HepG2 (cell line): ENCODE results near the gene BRK1. TPM values are rescaled to one million over a fixed set of nuclear protein-coding genes. Genes with fewer than 3 reads are reported as not detected.

Experiments used
- ARID2 ChIP-seq: sonication (generic); formaldehyde crosslinking; IDR thresholded peaks from 2 replicates; pipeline ENCODE4 v1.8.1; 2022; ENCODE audit warnings: mild to moderate bottlenecking, missing genetic modification reagents, borderline replicate concordance
- BCLAF1 ChIP-seq: fragments of 450-650 bp; IDR thresholded peaks from 2 replicates; pipeline ENCODE4 v1.6.1; 2017; ENCODE audit warnings: mild to moderate bottlenecking
- FOXM1 ChIP-seq: sonication (generic); formaldehyde crosslinking; IDR thresholded peaks from 2 replicates; pipeline ENCODE4 v1.5.0; 2020; ENCODE audit warnings: missing genetic modification reagents
- GATA4 ChIP-seq: sonication (generic); IDR thresholded peaks from 2 replicates; pipeline ENCODE4 v1.6.1; 2016; ENCODE audit warnings: antibody characterized with exemption, low read depth, borderline replicate concordance
- IRF1 ChIP-seq: sonication (generic); formaldehyde crosslinking; IDR thresholded peaks from 2 replicates; pipeline ENCODE4 v1.4.0; 2020; ENCODE audit warnings: low read depth, mild to moderate bottlenecking, missing genetic modification reagents
- KDM5B ChIP-seq: sonication (generic); formaldehyde crosslinking; IDR thresholded peaks from 2 replicates; pipeline ENCODE4 v1.4.0; 2020; ENCODE audit warnings: missing genetic modification reagents, mild to moderate bottlenecking, borderline replicate concordance
- MED8 ChIP-seq: sonication (generic); formaldehyde crosslinking; IDR thresholded peaks from 2 replicates; pipeline ENCODE4 v1.8.1; 2023; ENCODE audit warnings: mild to moderate bottlenecking, missing genetic modification reagents; ENCODE audit not compliant: insufficient replicate concordance
- PCBP1 ChIP-seq: fragments of 200-400 bp; formaldehyde crosslinking; IDR thresholded peaks from 2 replicates; pipeline ENCODE4 v1.6.1; 2017; ENCODE audit warnings: mild to moderate bottlenecking, low read depth, low read length, borderline replicate concordance
- REPIN1 ChIP-seq: sonication (generic); formaldehyde crosslinking; IDR thresholded peaks from 2 replicates; pipeline ENCODE4 v1.8.0; 2022; ENCODE audit warnings: missing genetic modification reagents, low read depth, mild to moderate bottlenecking, borderline replicate concordance
- TIGD3 ChIP-seq: sonication (generic); formaldehyde crosslinking; IDR thresholded peaks from 2 replicates; pipeline ENCODE4 v1.5.1; 2020; ENCODE audit warnings: mild to moderate bottlenecking, missing genetic modification reagents, borderline replicate concordance
- TOPORS ChIP-seq: sonication (generic); formaldehyde crosslinking; IDR thresholded peaks from 2 replicates; pipeline ENCODE4 v1.8.0; 2023; ENCODE audit warnings: mild to moderate bottlenecking, missing genetic modification reagents
- ZNF121 ChIP-seq: sonication (generic); formaldehyde crosslinking; IDR thresholded peaks from 2 replicates; pipeline ENCODE4 v1.5.0; 2020; ENCODE audit warnings: mild to moderate bottlenecking, missing genetic modification reagents
- ZNF205 ChIP-seq: IDR thresholded peaks from 2 replicates; pipeline ENCODE4 v1.6.1; 2018; ENCODE audit warnings: missing biosample characterization, missing genetic modification reagents
- ZNF224 ChIP-seq: sonication (generic); formaldehyde crosslinking; IDR thresholded peaks from 2 replicates; pipeline ENCODE4 v1.5.0; 2020; ENCODE audit warnings: mild to moderate bottlenecking, missing genetic modification reagents
- ZNF275 ChIP-seq: sonication (generic); formaldehyde crosslinking; IDR thresholded peaks from 2 replicates; pipeline ENCODE4 v1.8.0; 2022; ENCODE audit warnings: missing genetic modification reagents, mild to moderate bottlenecking, inconsistent platforms, borderline replicate concordance
- ZNF569 ChIP-seq: sonication (generic); formaldehyde crosslinking; IDR thresholded peaks from 2 replicates; pipeline ENCODE4 v1.5.0; 2020; ENCODE audit warnings: mild to moderate bottlenecking, missing genetic modification reagents, moderate library complexity, borderline replicate concordance
- ZNF577 ChIP-seq: sonication (generic); formaldehyde crosslinking; IDR thresholded peaks from 2 replicates; pipeline ENCODE4 v1.4.0; 2020; ENCODE audit warnings: mild to moderate bottlenecking, low read depth, missing genetic modification reagents, borderline replicate concordance
- ZUFSP ChIP-seq: sonication (generic); formaldehyde crosslinking; IDR thresholded peaks from 2 replicates; pipeline ENCODE4 v1.9.0; 2021; ENCODE audit warnings: missing genetic modification reagents, mild to moderate bottlenecking, borderline replicate concordance
- polyA plus RNA-seq, 8 experiments: library from polyadenylated mRNA; depleted of rRNA in 3 of 8; stranded (reverse) in 7 of 8; unstranded in 1 of 8; fragments of >200 nt; fragmentation: Illumina TruSeq in 4 of 8; extraction: Trizol in 4 of 8; gene quantifications; 2 replicates each; pipeline versions ENCODE4 v1.2.1 to v1.2.3, GENCODE V29; 2011 to 2016; ENCODE audit warnings: low read depth in 4 of 8, missing spikeins in 1 of 8, mixed read lengths in 1 of 8; ENCODE audit not compliant: insufficient read depth in 1 of 8
- total RNA-seq, 5 experiments: library from RNA; depleted of rRNA; stranded (reverse); fragments of >200 nt; fragmentation: Illumina TruSeq; extraction: Trizol; gene quantifications; 2 replicates each; pipeline ENCODE4 v1.2.3, GENCODE V29; 2016; ENCODE audit warnings: low read depth in 1 of 5

Gene BRK1
- total and polyA plus RNA-seq, 2 of the 13 experiments (the other 11 are each of a cell fraction or from before 2014, with no cell fraction given), result 118 to 155 TPM

- TF ChIP-seq TIGD3 (CRISPR knock-in tag) (no peak), PCBP1 (no peak), ZNF577 (CRISPR knock-in tag) (no peak), ARID2 (no peak), REPIN1 (CRISPR knock-in tag) (0 out of 2 replicates have a peak, but pooled peaks have one; percentile 4), ZNF569 (no peak), ZNF224 (CRISPR knock-in tag) (no peak), ZUFSP (no peak), MED8 (CRISPR knock-in tag) (no peak), BCLAF1 (no peak), KDM5B (CRISPR knock-in tag) (no peak), ZNF275 (CRISPR knock-in tag) (no peak), IRF1 (CRISPR knock-in tag) (no peak), FOXM1 (CRISPR knock-in tag) (peak; percentile 72; the same call in 1 of the 2 replicates), GATA4 (peak; percentile 76; the same call in 1 of the 2 replicates), ZNF121 (CRISPR knock-in tag) (no peak), TOPORS (no peak), ZNF205 (CRISPR knock-in tag) (no peak)
These were observed at the start of gene BRK1 (continued) for GRCh38 chr3:10115326-10116137.
